GM12878 (cell line): ENCODE results near the gene COMMD7. TPM values are rescaled to one million over a fixed set of nuclear protein-coding genes. Genes with fewer than 3 reads are reported as not detected.

ENCODE experiments used
- ATAC-seq: fragments of 200-7000 bp; cut with Tn5 transposase; 3 replicates; pipeline ENCODE4 v1.9.1; 2020; ENCODE audit warnings: mild to moderate bottlenecking, moderate library complexity
- BruUV-seq: library from RNA; stranded (reverse); fragments of 400-500 nt; replicated peaks from 2 replicates; lab custom pipeline; 2021; lab: Mats Ljungman, UMichigan
- CTCF ChIA-PET: fragments of 300-600 bp; sonication (Branson Sonifier 250); formaldehyde crosslinking; extraction: SDS; loops from one replicate; lab custom pipeline; 2021; ENCODE audit warnings: inconsistent platforms; lab: Yijun Ruan, JAX
- POLR2A ChIA-PET: fragments of 350-600 bp; formaldehyde crosslinking; extraction: SDS; loops from one replicate; lab custom pipeline; 2021; ENCODE audit warnings: inconsistent platforms; lab: Charles Lee
- RAD21 ChIA-PET: fragments of 300-600 bp; sonication (Branson Sonifier 250); formaldehyde crosslinking; loops from one replicate; lab custom pipeline; 2023; ENCODE audit warnings: antibody characterized with exemption; ENCODE audit not compliant: unreplicated experiment; lab: Charles Lee
- SMC1A ChIA-PET: fragments of 300-600 bp; sonication (Branson Sonifier 250); formaldehyde crosslinking; loops from one replicate; lab custom pipeline; 2023; ENCODE audit not compliant: unreplicated experiment, uncharacterized antibody; lab: Charles Lee
- DNase-seq: peaks from one replicate; pipeline ENCODE4 v3.0.0-alpha.2; 2011; ENCODE audit warnings: low read depth, low spot score
- FAIRE-seq: peaks from 3 replicates; lab custom pipeline; 2011; peaks lifted over from hg19 to GRCh38; lab: Jason Lieb, UNC
- H2AFZ ChIP-seq: 2 replicates; pipeline ENCODE4 v1.6.0; 2011; ENCODE audit warnings: low read depth, low read length, control low read depth; ENCODE audit not compliant: control insufficient read depth
- H3K27ac ChIP-seq: 2 replicates; pipeline ENCODE4 v1.5.1; 2011; ENCODE audit warnings: control low read depth; ENCODE audit not compliant: control insufficient read depth, insufficient read depth
- H3K27me3 ChIP-seq, 2 experiments: replicated peaks in 1 of 2; 2 replicates each; pipeline versions ENCODE4 v1.6.0 to v1.6.1; 2011; ENCODE audit warnings: low read length in 1 of 2; ENCODE audit not compliant: control insufficient read depth in 2 of 2, insufficient read depth in 2 of 2
- H3K36me3 ChIP-seq, 2 experiments: 2 replicates each; pipeline ENCODE4 v1.5.1; 2011; ENCODE audit warnings: low read length in 1 of 2; ENCODE audit not compliant: control insufficient read depth in 2 of 2, insufficient read depth in 2 of 2
- H3K4me1 ChIP-seq: 2 replicates; pipeline ENCODE4 v1.6.1; 2011; ENCODE audit warnings: mild to moderate bottlenecking, low read length, moderate library complexity, mixed read lengths; ENCODE audit not compliant: control insufficient read depth, insufficient read depth
- H3K4me2 ChIP-seq: 2 replicates; pipeline ENCODE4 v1.6.0; 2011; ENCODE audit warnings: control low read depth; ENCODE audit not compliant: control insufficient read depth, insufficient read depth
- H3K4me3 ChIP-seq: fragments of 200-600 bp; sonication (generic); 2 replicates; pipeline ENCODE4 v1.5.1; 2016
- H3K79me2 ChIP-seq: 2 replicates; pipeline ENCODE4 v1.6.0; 2011; ENCODE audit warnings: low read length; ENCODE audit not compliant: control insufficient read depth, insufficient read depth
- H3K9ac ChIP-seq: 2 replicates; pipeline ENCODE4 v1.8.0; 2011; ENCODE audit warnings: low read length, control low read depth, mixed read lengths; ENCODE audit not compliant: control insufficient read depth, insufficient read depth
- H3K9me3 ChIP-seq: replicated peaks from 3 replicates; pipeline ENCODE4 v1.5.1; 2011; ENCODE audit warnings: mild to moderate bottlenecking, low read length; ENCODE audit not compliant: control insufficient read depth, insufficient read depth
- H4K20me1 ChIP-seq: 2 replicates; pipeline ENCODE4 v1.6.0; 2011; ENCODE audit not compliant: control insufficient read depth, insufficient read depth
- BCL11A ChIP-seq: IDR thresholded peaks from 2 replicates; pipeline ENCODE4 v1.6.1; 2011; ENCODE audit warnings: low read depth, low read length
- CHD4 ChIP-seq: fragments of 200-600 bp; sonication (generic); IDR thresholded peaks from 2 replicates; pipeline ENCODE4 v1.6.1; 2016; ENCODE audit warnings: mild to moderate bottlenecking
- ESRRA ChIP-seq: IDR thresholded peaks from 2 replicates; pipeline ENCODE4 v1.6.1; 2012; ENCODE audit warnings: mild to moderate bottlenecking, low read length, improper control_type of control experiment
- LARP7 ChIP-seq: fragments of 450-650 bp; IDR thresholded peaks from 2 replicates; pipeline ENCODE4 v1.6.1; 2017; ENCODE audit warnings: mild to moderate bottlenecking
- NBN ChIP-seq: fragments of 450-650 bp; IDR thresholded peaks from 2 replicates; pipeline ENCODE4 v1.6.1; 2016
- NR2C1 ChIP-seq: fragments of 450-650 bp; IDR thresholded peaks from 2 replicates; pipeline ENCODE4 v1.6.1; 2017; ENCODE audit warnings: antibody characterized with exemption, mild to moderate bottlenecking, moderate library complexity
- WGBS: methylation state at CpG from one replicate; pipeline ENCODE4 v1.1.6; 2016; ENCODE audit warnings: low lambda C conversion rate; ENCODE audit not compliant: insufficient replicate concordance, insufficient coverage; ENCODE audit errors: missing lambda C conversion rate; 5-methylcytosine and 5-hydroxymethylcytosine counted together
- in situ Hi-C: fragments of 300-500 bp; cut with MboI; formaldehyde crosslinking; loops from 9 replicates; pipeline ENCODE4 v1.14.3; 2018; ENCODE audit warnings: mixed read lengths
- intact Hi-C: fragments of 100-400 bp; cut with micrococcal nuclease; formaldehyde crosslinking; loops from one replicate; pipeline ENCODE4 v1.14.2; 2022; ENCODE audit not compliant: unreplicated experiment
- polyA plus RNA-seq, 11 experiments: library from polyadenylated mRNA; depleted of rRNA in 4 of 11; unstranded in 6 of 11; stranded (reverse) in 5 of 11; fragments of >200 nt; fragmentation: Nextera tagmentation in 4 of 11; fragmentation: Illumina TruSeq in 1 of 11; extraction: Ambion mirVana in 4 of 11; extraction: Trizol in 1 of 11; gene quantifications; 1 replicate in 1 of 11; 2 replicates in 10 of 11; pipeline versions ENCODE4 v1.2.1 to v1.2.3, GENCODE V29; 2011 to 2016; ENCODE audit warnings: inconsistent platforms in 2 of 11, missing spikeins in 2 of 11, low read depth in 1 of 11
- total RNA-seq, 4 experiments: library from RNA; depleted of rRNA in 3 of 4; stranded (reverse); fragments of >200 nt in 3 of 4; fragmentation: Illumina TruSeq in 1 of 4; extraction: Trizol in 1 of 4; gene quantifications; 2 replicates each; pipeline versions ENCODE4 v1.2.1 to v1.2.3, GENCODE V29; 2013 to 2021
- TF ChIP-seq, protein P1 (sequence below): IDR thresholded peaks from 2 replicates; pipeline ENCODE4 v1.6.1; 2012; ENCODE audit warnings: improper control_type of control experiment, low read depth, low read length; ENCODE audit not compliant: insufficient replicate concordance
- TF ChIP-seq, protein P2 (sequence below): fragments of 450-650 bp; IDR thresholded peaks from 2 replicates; pipeline ENCODE4 v1.6.1; 2017; ENCODE audit warnings: mild to moderate bottlenecking
- TF ChIP-seq, protein P3 (sequence below): fragments of 150-350 bp; IDR thresholded peaks from 2 replicates; pipeline ENCODE4 v1.6.1; 2014; ENCODE audit warnings: mild to moderate bottlenecking, low read depth, low read length
- TF ChIP-seq, protein P4 (sequence below): IDR thresholded peaks from 2 replicates; pipeline ENCODE4 v1.6.1; 2012; ENCODE audit warnings: low read depth, low read length, improper control_type of control experiment

The COMMD7 gene
- total and polyA plus RNA-seq, 10 of the 15 experiments (the other 5 are each of a cell fraction or from before 2014, with no cell fraction given): 9.1 to 61.0 (median 27.7) TPM

DNA sequence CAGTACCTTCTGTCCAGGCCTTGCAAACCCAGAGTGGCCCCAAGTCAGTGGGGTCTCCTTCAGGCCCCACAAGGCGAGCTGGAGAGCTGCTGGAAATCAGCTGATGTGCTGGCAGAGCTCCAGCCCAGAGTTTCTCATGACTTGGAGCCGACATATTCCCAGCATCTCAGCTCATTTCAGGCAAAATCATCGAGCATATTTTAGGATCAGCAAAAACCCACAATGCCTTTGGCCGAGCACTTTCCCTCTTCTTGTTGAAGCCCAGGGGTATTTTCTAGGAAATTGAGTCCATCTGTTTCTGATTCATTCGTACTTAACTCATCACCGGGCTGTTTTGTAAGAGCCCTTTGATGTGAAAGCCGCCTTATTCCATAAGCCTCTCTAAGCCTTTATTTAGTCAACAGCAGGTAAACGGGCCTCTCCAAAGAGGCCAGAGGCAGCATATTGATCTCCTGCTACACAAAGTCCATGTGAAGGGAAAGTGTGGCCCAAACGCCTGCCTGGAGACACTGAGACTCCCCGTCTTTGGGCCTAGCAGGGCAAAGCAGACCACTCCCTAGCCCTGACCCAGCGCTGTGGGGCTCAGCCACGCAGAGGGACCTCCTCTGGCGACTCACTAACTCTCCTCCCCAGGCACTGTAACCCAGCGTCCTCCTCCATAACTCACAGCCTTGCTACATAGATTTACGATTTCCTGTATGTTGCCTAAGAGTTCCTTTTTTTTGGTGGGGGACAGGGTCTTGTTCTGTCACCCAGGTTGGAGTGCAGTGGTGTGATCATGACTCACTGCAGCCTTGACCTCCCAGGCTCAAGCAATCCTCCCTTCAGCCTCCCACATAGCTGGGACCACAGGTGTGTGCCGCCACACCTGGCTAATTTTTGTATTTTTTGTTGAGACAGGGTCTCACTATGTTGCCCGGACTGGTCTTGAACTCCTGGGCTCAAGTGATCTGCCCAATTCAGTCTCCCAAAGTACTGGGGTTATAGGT lies 57.4 kb downstream of the COMMD7 start:
- ChIA-PET SMC1A (no interaction called here), RAD21 (no interaction called here), POLR2A (no interaction called here), CTCF (interaction anchor here (1.3 kb wide), 1 partner anchor 13 kb away, joined by 4 read pairs; no protein-coding TSS in a partner anchor)
- ATAC-seq (no peak), FAIRE-seq (no peak), DNase-seq (no peak)
- Histone ChIP-seq H3K79me2 (no peaks in the 10 kb centered on the region), H3K4me2 (no peak overlapping the region), H2AFZ (no peak overlapping the region), H3K4me3 (no peak overlapping the region), H3K27me3 (no peaks in the 10 kb centered on the region), H3K9ac (no peak overlapping the region), H3K4me1 (0 out of 2 replicates have a peak, but pooled peaks cover 6% of the 10 kb centered on the region), H3K36me3 (no peaks in the 10 kb centered on the region), H3K9me3 (no peaks in the 10 kb centered on the region; the same call in 2 of the 3 replicates), H4K20me1 (no peaks in the 10 kb centered on the region), H3K27ac (no peak overlapping the region)
- intact Hi-C loops: no loop called here
- in situ Hi-C loops: no loop called here
- BruUV-seq: no TSS peak
- WGBS: 39% methylated on average over 17 of the region's 17 CpGs
- TF ChIP-seq, protein P1, sequence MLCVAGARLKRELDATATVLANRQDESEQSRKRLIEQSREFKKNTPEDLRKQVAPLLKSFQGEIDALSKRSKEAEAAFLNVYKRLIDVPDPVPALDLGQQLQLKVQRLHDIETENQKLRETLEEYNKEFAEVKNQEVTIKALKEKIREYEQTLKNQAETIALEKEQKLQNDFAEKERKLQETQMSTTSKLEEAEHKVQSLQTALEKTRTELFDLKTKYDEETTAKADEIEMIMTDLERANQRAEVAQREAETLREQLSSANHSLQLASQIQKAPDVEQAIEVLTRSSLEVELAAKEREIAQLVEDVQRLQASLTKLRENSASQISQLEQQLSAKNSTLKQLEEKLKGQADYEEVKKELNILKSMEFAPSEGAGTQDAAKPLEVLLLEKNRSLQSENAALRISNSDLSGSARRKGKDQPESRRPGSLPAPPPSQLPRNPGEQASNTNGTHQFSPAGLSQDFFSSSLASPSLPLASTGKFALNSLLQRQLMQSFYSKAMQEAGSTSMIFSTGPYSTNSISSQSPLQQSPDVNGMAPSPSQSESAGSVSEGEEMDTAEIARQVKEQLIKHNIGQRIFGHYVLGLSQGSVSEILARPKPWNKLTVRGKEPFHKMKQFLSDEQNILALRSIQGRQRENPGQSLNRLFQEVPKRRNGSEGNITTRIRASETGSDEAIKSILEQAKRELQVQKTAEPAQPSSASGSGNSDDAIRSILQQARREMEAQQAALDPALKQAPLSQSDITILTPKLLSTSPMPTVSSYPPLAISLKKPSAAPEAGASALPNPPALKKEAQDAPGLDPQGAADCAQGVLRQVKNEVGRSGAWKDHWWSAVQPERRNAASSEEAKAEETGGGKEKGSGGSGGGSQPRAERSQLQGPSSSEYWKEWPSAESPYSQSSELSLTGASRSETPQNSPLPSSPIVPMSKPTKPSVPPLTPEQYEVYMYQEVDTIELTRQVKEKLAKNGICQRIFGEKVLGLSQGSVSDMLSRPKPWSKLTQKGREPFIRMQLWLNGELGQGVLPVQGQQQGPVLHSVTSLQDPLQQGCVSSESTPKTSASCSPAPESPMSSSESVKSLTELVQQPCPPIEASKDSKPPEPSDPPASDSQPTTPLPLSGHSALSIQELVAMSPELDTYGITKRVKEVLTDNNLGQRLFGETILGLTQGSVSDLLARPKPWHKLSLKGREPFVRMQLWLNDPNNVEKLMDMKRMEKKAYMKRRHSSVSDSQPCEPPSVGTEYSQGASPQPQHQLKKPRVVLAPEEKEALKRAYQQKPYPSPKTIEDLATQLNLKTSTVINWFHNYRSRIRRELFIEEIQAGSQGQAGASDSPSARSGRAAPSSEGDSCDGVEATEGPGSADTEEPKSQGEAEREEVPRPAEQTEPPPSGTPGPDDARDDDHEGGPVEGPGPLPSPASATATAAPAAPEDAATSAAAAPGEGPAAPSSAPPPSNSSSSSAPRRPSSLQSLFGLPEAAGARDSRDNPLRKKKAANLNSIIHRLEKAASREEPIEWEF: no peak
- TF ChIP-seq, protein P2, sequence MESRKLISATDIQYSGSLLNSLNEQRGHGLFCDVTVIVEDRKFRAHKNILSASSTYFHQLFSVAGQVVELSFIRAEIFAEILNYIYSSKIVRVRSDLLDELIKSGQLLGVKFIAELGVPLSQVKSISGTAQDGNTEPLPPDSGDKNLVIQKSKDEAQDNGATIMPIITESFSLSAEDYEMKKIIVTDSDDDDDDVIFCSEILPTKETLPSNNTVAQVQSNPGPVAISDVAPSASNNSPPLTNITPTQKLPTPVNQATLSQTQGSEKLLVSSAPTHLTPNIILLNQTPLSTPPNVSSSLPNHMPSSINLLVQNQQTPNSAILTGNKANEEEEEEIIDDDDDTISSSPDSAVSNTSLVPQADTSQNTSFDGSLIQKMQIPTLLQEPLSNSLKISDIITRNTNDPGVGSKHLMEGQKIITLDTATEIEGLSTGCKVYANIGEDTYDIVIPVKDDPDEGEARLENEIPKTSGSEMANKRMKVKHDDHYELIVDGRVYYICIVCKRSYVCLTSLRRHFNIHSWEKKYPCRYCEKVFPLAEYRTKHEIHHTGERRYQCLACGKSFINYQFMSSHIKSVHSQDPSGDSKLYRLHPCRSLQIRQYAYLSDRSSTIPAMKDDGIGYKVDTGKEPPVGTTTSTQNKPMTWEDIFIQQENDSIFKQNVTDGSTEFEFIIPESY: no peak
- TF ChIP-seq LARP7: no peak
- TF ChIP-seq, protein P3, sequence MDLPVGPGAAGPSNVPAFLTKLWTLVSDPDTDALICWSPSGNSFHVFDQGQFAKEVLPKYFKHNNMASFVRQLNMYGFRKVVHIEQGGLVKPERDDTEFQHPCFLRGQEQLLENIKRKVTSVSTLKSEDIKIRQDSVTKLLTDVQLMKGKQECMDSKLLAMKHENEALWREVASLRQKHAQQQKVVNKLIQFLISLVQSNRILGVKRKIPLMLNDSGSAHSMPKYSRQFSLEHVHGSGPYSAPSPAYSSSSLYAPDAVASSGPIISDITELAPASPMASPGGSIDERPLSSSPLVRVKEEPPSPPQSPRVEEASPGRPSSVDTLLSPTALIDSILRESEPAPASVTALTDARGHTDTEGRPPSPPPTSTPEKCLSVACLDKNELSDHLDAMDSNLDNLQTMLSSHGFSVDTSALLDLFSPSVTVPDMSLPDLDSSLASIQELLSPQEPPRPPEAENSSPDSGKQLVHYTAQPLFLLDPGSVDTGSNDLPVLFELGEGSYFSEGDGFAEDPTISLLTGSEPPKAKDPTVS: no peak
- no peak for TF ChIP-seq ESRRA
- no peak for TF ChIP-seq BCL11A
- no peak for TF ChIP-seq CHD4
- TF ChIP-seq NBN: no peak
- TF ChIP-seq NR2C1: no peak
- TF ChIP-seq, protein P4, sequence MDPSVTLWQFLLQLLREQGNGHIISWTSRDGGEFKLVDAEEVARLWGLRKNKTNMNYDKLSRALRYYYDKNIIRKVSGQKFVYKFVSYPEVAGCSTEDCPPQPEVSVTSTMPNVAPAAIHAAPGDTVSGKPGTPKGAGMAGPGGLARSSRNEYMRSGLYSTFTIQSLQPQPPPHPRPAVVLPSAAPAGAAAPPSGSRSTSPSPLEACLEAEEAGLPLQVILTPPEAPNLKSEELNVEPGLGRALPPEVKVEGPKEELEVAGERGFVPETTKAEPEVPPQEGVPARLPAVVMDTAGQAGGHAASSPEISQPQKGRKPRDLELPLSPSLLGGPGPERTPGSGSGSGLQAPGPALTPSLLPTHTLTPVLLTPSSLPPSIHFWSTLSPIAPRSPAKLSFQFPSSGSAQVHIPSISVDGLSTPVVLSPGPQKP: no peak
